Brain microvascular endothelial cell (primary cell): ENCODE results near the gene TRABD.

ENCODE experiments used
- DNase-seq: peaks from one replicate; pipeline ENCODE4 v3.0.0-alpha.2; 2020
- H3K27ac ChIP-seq: fragments of 250-450 bp; sonication (Bioruptor Pico); 2 replicates; pipeline ENCODE4 v1.5.1; 2020; ENCODE audit warnings: mild to moderate bottlenecking, moderate library complexity
- H3K27me3 ChIP-seq: fragments of 250-450 bp; sonication (Bioruptor Pico); replicated peaks from 2 replicates; pipeline ENCODE4 v1.5.1; 2020; ENCODE audit warnings: mild to moderate bottlenecking
- H3K36me3 ChIP-seq: fragments of 250-450 bp; sonication (Bioruptor Pico); replicated peaks from 2 replicates; pipeline ENCODE4 v1.5.1; 2020; ENCODE audit warnings: mild to moderate bottlenecking
- H3K4me3 ChIP-seq: 2 replicates; pipeline ENCODE4 v1.5.1; 2011; ENCODE audit warnings: low read depth, mild to moderate bottlenecking, control low read depth, low read length, moderate library complexity
- in situ Hi-C: cut with HindIII; loops from 2 replicates; pipeline ENCODE4 v1.10.0; 2017; ENCODE audit warnings: low sequenced_read_pairs, low pct_ligation_motif_present
- TF ChIP-seq, protein P1 (sequence below): IDR thresholded peaks from 2 replicates; pipeline ENCODE4 v1.5.1; 2011; ENCODE audit warnings: low read depth, mild to moderate bottlenecking, moderate library complexity, low read length, control low read depth, inconsistent platforms; ENCODE audit errors: missing control alignments

TRABD gene

DNA sequence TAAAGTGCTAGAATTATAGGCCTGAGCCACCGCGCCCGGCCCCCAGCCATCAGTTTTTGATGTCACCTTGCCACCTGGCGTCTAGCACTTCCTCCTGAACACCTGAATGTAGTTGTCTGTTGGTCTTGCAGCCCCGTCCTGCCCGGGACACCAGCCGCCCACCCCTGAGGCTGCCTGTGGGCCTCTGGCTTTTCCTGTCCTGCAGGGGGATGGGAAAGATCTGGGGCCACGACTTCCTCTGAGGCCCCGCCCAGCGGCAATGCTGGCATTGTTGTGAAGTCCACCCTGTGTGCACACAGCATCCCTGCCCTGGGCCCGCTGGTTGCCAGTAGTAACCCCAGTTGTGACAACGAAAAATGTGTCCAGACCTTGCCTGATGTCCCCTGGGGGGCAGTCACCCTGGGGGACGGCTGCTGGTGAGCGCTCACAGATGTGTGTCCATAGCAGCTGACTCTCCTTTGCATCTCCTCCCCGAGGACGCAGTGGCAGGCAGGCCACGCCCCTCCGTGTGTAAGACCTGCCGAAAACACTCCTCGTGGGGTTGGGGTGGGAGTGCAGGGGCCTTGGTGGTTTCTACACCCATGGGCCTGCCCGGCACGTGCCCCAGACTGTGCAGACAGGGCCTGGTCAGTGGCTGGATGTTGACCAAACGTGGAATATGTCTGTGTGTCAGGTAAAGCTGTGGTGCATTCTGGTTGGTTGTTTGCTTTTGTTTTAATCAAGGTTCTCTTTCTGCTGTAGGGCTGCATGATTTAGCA, 21.8 kb downstream of the TRABD start:
- in situ Hi-C loops: no loop called here
- H3K27me3 ChIP-seq: no peaks in the 10 kb centered on the region
- H3K27ac ChIP-seq: no peak overlapping the region
- no peak overlapping the region for H3K4me3 ChIP-seq
- TF ChIP-seq, protein P1, sequence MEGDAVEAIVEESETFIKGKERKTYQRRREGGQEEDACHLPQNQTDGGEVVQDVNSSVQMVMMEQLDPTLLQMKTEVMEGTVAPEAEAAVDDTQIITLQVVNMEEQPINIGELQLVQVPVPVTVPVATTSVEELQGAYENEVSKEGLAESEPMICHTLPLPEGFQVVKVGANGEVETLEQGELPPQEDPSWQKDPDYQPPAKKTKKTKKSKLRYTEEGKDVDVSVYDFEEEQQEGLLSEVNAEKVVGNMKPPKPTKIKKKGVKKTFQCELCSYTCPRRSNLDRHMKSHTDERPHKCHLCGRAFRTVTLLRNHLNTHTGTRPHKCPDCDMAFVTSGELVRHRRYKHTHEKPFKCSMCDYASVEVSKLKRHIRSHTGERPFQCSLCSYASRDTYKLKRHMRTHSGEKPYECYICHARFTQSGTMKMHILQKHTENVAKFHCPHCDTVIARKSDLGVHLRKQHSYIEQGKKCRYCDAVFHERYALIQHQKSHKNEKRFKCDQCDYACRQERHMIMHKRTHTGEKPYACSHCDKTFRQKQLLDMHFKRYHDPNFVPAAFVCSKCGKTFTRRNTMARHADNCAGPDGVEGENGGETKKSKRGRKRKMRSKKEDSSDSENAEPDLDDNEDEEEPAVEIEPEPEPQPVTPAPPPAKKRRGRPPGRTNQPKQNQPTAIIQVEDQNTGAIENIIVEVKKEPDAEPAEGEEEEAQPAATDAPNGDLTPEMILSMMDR: no peak
- no peak for DNase-seq
- peaks cover 25% of the 10 kb centered on the region for H3K36me3 ChIP-seq

DNA sequence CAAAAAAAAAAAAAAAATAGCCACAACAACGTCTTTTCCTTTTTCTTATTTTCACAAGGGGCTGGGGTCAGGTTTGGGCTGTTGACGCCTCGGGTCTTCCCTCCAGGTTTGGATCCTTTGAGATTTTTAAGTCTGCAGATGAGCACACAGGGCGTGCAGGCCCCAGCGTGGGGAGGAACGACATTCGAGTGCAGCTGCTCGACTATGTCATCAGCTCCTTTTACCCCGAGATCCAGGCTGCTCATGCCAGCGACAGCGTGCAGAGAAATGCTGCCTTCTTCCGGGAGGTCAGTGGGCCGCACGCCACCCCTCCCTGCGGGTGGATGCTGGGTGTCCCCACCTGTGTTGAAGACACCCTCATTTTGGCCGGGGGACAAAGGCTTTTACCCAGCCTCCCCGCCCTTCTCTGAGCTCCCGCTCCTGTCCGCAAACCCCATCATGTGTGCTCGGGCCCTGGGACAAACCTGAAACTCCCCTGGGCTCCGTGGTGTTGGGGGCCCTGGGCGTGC, 22.8 kb downstream of the TRABD start:
- Histone ChIP-seq H3K36me3 (peaks cover 28% of the 10 kb centered on the region), H3K4me3 (no peak overlapping the region), H3K27ac (no peak overlapping the region), H3K27me3 (no peaks in the 10 kb centered on the region)
- in situ Hi-C loops: no loop called here
- TF ChIP-seq, protein P1: no peak
- DNase-seq: no peak

DNA sequence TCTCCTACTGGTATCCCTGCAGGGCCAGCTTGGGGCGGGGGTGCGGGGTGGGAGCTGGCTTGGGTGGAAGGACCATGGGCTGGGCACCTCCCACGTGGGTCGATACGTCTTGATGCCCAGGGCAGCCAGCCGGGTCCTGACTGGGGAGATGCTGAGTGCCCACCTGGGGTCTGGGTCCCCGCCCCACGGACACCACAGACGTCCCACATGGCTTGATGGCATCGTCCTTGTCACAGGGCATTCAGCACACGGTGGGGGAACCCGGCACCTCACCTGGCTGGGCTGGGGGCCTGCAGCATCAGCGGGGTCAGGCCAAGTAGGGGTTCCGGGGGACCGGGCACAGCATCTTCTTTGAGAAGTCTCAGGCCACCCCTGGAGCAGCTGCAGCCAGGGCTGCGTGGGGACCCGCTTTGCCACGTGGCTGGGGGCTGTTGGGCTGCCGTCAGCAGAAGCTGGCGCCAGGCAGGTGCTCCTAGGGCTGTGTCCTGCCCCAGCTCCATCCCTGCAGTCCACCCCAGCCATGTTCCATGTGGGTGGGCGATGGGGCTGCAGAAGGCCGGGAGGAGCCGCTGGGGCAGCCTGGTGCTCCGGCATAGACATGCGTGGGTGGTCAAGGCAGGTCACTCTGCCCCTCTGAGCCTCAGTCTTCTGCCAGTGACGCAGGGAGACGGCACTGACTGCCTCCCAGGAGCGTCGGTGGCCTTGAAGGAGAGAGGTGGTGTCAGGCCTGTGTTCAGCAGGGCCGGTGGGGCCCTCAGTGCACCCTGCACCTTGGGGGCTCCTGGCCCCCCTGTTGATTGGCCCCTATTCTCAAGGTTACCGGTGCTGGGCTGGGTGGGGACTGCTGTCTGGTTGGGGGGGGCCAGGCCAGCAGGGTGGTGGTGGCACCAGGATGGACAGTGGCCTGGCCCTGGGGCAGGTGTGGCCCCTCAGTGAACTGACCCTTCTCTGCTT, 23.5 kb downstream of the TRABD start:
- in situ Hi-C loops: no loop called here
- Histone ChIP-seq H3K36me3 (peaks cover 25% of the 10 kb centered on the region), H3K4me3 (no peak overlapping the region), H3K27me3 (no peaks in the 10 kb centered on the region), H3K27ac (no peak overlapping the region)
- no peak for DNase-seq
- TF ChIP-seq, protein P1: no peak

DNA sequence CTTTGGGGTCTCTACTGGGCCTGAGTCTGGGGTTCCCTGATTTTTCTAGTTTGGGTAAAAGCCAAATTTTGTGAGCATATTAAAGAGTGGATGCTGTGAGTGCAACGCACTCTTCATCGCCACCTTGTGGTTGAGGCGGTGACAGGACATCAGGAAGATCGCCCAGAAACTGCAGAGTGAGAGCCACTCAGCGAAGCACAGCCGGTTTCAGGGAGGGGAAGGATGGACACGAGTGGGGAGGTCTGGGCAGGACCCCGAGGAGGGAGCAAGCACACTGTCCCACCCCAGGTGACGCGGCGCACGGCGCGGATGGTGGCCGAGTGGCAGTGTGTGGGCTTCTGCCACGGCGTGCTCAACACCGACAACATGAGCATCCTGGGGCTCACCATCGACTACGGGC, 24.2 kb downstream of the TRABD start:
- H3K36me3 ChIP-seq: peaks cover 31% of the 10 kb centered on the region
- in situ Hi-C loops: no loop called here
- no peak overlapping the region for H3K4me3 ChIP-seq
- peak; percentile 55 for DNase-seq
- no peaks in the 10 kb centered on the region for H3K27me3 ChIP-seq
- no peak overlapping the region for H3K27ac ChIP-seq
- TF ChIP-seq, protein P1: peak; percentile 95

DNA sequence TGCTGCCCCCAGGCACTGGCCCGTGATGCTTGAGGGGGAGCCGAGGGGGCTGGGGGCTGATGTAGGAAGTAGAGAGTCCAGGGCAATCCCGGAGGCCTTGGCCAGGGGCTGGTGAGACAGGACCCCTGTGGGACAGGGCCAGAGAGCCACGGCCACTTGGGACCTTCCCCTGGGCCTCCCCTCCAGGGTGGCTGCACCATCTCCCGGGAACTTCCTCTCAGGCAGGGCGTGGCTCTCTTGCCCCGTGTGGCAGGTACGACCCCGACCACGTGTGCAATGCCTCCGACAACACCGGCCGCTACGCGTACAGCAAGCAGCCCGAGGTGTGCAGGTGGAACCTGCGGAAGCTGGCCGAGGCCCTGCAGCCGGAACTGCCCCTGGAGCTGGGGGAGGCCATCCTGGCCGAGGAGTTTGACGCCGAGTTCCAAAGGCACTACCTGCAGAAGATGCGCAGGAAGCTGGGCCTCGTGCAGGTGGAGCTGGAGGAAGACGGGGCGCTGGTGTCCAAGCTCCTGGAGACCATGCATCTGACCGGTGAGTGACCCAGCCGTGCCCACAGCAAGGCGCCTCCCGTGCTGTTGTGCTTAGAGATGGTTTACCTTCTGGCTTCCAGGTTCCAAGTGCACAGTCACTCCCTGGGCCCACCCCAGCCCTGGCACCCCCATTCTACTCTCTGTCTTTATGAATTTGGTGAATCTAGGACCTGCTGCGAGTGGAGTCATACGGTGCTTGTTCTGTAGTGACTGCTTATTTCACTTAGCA, 24.8 kb downstream of the TRABD start:
- DNase-seq: no peak
- TF ChIP-seq, protein P1: no peak
- in situ Hi-C loops: no loop called here
- no peak overlapping the region for H3K4me3 ChIP-seq
- peaks cover 34% of the 10 kb centered on the region for H3K36me3 ChIP-seq
- H3K27me3 ChIP-seq: no peaks in the 10 kb centered on the region
- H3K27ac ChIP-seq: no peak overlapping the region
